HG02973 (cell line): Measurements from ENCODE around the gene RCAN1.
"Not testable (repeated sequence)": the region's sequence is repeated elsewhere in the genome, so short reads cannot be mapped to it uniquely, and the experiment has no call there.

Source experiments
- ATAC-seq: cut with Tn5 transposase; IDR thresholded peaks from one replicate; pipeline ENCODE4 v1.9.1; 2021; ENCODE audit warnings: moderate library complexity; ENCODE audit not compliant: unreplicated experiment

The RCAN1 gene

DNA sequence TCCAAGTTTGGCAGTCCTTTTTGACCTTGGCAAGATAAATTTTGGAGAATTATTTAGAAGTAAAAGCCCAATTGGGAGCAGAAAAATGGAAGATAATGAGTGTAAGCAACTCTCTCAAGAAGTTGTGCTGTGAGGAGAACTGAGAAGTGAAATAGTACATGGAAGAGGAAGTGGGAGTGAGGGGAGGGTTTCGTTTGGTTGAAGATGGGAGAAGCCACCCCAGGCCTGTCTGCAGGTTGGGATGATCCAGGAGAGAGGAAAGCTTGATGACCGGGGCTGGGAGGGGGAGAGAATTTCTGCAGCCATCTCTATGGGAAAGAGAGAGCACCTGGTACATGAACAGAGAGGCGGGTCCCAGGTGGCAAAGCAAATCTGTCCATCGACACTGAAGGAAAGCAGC lies 8.6 kb upstream of the RCAN1 start:
- no peak for ATAC-seq

DNA sequence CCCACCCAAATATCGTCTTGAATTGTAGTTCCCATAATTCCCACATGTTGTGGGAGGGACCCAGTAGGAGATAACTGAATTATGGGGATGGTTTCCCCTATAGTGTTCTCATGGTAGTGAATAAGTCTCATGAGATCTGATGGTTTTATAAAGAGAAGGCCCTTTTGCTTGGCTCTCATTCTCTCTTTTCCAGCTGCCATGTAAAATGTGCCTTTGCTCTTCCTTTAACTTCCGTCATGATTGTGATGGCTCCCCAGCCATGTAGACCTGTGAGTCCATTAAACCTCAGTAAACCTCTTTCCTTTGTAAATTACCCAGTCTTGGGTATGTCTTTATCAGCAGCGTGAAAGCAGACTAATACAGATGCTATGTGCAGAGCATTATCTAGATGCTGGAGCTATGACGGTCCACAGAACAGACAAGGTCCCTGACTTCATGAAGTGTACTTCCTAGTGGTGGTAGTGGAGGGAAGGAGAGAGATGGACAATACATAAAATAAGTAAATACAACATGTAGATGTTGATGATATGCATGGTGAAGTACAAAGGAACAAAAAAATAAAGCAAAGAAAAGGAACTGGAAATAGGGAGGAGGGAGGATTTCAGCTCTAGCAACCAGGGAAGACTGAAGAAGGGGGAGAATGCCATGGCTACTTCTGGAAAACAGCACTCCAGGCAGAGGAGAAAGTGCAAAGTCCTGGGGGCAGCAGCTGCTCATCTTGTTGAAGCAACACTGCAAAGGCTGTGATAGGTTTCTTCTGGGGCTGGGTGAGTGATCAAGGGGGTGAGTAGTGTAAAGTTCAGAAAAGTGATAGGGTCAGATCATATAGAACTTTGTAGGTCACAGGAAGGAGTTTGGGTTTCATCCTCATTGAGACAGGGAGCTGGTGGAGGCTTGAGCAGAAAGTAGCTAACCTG lies 6.8 kb upstream of the RCAN1 start:
- ATAC-seq: no peak

GRCh38 chr21:34619841-34620665 lies 5.1 kb upstream of the RCAN1 start:
- ATAC-seq: no peak

- ATAC-seq: no peak
Measured at GRCh38 chr21:34618941-34619340, 4.0 kb upstream of the RCAN1 start.

- no peak for ATAC-seq
Measured at GRCh38 chr21:34617753-34618339, 2.9 kb upstream of the RCAN1 start.

DNA sequence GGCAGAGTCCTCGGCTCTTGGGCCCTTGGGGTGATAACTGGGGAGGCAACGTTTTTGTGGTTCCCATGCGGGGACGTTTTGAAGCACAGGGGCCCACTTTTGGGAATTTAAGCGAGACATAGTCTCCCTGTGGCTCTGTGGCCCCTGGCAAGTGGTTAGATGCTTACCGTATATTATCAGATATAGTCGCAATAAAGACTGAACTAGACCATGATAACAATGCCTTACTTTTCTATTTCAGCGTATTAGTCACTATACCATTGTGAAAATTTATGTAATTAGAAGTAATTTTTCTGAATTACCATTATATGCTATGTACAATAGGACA lies 538 bp upstream of the RCAN1 start:
- no peak for ATAC-seq

- no peak for ATAC-seq
Measured at GRCh38 chr21:34613679-34614627, 960 bp downstream of the RCAN1 start.

GRCh38 chr21:34612557-34612956 lies 2.4 kb downstream of the RCAN1 start:
- no peak for ATAC-seq

DNA sequence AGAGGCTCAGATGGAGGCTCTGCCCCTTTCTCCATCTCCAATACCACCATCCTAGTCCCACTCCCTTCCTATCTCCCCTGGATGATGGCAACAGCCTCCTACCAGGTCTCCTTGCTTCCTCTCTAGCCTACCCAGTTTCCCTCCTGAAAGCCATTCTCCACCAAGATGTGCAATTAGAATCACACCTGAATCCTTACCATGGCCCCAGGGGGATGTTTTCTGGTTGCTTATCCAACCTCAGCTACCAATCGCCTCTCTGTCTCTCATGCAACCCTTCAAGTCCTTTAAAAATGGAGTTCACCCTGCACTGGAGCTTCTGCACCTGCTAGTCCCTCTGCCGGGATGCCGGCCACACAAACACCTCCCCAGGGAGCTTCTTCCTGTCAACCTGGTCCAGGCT lies 2.9 kb downstream of the RCAN1 start:
- no peak for ATAC-seq

- ATAC-seq: no peak
Measured at GRCh38 chr21:34611528-34611927, 3.4 kb downstream of the RCAN1 start.

DNA sequence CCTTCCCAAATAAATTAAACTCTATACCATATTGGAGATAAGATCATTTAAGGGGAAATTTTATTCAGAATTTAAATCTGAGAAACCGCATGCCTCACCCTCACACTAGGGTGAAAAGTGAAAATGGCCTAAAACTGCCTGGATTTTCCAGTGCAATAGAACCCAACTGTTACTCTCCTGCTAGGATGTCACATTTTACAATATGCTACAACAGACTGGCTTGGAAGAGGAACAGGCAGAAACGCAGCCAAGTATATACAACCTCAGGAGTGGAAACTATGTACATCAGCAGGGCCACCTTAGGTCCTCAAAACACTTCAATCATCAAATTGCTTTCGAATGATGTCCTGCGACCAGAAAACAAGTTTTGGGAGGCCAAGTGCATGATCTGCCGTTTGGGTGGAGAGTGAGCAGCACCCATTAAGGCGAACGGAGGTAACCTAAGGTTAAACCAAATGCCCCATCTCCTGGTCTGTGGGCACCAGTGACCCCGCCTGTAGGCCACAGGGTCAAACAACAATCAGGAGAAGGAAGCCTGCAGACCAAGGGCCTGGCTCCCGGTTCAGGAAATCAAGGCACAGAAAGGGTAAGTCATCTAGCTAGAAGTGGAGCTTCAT lies 4.9 kb downstream of the RCAN1 start:
- no peak for ATAC-seq

- ATAC-seq: no peak
Measured at GRCh38 chr21:34609244-34609932, 5.5 kb downstream of the RCAN1 start.

GRCh38 chr21:34607376-34607775 lies 7.5 kb downstream of the RCAN1 start:
- ATAC-seq: not testable (repeated sequence)

DNA sequence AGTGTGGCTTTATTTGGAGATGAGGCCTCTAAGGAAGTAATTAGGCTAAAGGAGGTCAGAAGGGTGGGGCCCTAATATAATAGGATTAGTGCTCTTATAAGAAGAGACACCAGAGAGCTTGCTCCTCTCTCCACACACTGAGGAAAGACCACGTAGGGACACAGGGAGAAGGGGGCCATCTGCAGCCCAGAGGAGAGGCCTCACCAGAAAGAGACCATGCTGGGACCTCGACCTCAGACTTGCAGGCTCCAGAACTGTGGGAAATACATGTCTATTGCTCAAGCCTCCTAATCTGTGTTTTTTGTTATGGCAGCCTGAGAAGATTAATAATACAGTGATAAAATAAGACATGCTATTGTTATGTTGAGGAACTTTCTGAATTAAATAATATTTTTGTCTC lies 8.3 kb downstream of the RCAN1 start:
- ATAC-seq: no peak

- ATAC-seq: no peak
Measured at GRCh38 chr21:34606051-34606450, 8.9 kb downstream of the RCAN1 start.

- not testable (repeated sequence) for ATAC-seq
Measured at GRCh38 chr21:34604956-34605355, 10.0 kb downstream of the RCAN1 start.

GRCh38 chr21:34604556-34604955 lies 10.4 kb downstream of the RCAN1 start:
- no peak for ATAC-seq

DNA sequence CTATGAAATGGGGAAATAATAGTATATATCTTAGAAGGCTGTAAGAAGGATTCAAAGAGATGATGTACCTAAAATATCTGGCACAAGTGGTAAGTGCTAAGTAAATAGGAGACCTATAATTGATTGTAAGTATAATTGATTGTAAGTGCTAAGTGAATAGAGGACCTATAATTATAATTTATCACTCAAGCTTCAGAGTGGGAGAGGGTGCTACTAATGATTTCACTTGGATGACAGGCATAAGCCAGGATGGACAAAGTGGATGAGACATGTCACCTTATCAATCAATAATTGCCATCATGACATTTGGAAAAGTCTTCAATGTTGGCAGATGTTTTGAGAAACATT lies 11.2 kb downstream of the RCAN1 start:
- ATAC-seq: no peak

DNA sequence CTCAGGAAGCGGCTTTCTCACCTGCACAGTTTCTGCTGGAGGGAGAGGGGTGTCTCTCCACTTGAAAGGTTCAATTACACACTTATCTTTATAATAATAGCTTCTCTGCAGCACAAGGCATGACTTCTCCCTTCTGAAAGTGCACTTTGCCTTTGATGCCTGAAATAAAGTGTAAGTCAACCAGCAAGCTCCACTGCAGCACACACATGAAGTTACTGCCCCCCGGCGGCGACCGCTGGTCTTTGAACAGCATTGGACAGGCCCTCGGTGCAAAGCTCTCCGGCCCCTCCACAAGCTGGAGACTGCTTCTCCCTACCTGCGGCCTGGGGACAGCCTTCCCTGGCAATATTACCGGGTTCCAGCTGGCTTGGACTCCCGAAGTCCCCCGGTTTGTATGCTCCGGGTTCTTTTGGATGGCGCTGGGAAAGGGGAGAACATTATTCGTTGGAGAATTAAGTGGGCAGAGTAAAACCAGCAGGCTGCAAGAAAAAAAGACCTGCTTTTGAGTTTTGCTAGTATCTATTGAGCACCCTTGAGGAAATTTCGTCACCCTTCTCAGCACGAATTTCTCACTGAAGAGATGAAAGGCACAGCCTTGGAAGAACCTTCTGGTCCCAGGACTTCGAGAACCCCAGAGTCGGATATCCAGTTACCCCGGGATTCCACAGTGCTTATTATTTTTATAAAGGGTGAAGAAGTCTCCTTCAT lies 11.8 kb downstream of the RCAN1 start:
- ATAC-seq: no peak
